Measurements from ENCODE around the gene COL16A1. TPM values are rescaled to one million over a fixed set of nuclear protein-coding genes. Genes with fewer than 3 reads are reported as not detected.

COL16A1 gene
- total and polyA plus RNA-seq, 2 of the 13 experiments (the other 11 are each of a cell fraction or from before 2014, with no cell fraction given), result 4.3 to 12.2 TPM

- peak; percentile 100 for TF ChIP-seq ZHX2 (IDR thresholded peaks at IDR 0.05; ENCODE audit: low read depth)
- TF ChIP-seq ZHX2 (CRISPR knock-in tag; IDR thresholded peaks at IDR 0.05; ENCODE audit: borderline replicate concordance), result no peak
- TF ChIP-seq MAFF (IDR thresholded peaks at IDR 0.05; ENCODE audit: low read depth, low read length), result no peak
- peak; percentile 34 for TF ChIP-seq ZNF281 (CRISPR knock-in tag; IDR thresholded peaks at IDR 0.05; ENCODE audit: borderline replicate concordance)
- peak; percentile 35; the same call in 1 of the 2 replicates for TF ChIP-seq RARA (CRISPR knock-in tag; IDR thresholded peaks at IDR 0.05)
- TF ChIP-seq ZNF326 (CRISPR knock-in tag; IDR thresholded peaks at IDR 0.05; ENCODE audit: borderline replicate concordance), result no peak
- TF ChIP-seq POGK (CRISPR knock-in tag; conservative IDR thresholded peaks at IDR 0.05), result peak; percentile 90
- TF ChIP-seq MZF1 (CRISPR knock-in tag; IDR thresholded peaks at IDR 0.05; ENCODE audit: borderline replicate concordance), result no peak
- TF ChIP-seq ZNF3 (CRISPR knock-in tag; IDR thresholded peaks at IDR 0.05), result no peak
- TF ChIP-seq ZNF296 (CRISPR knock-in tag; conservative IDR thresholded peaks at IDR 0.05), result peak; percentile 80
- peak; percentile 38; the same call in 1 of the 2 replicates for TF ChIP-seq NCOA2 (CRISPR knock-in tag; IDR thresholded peaks at IDR 0.05)
- TF ChIP-seq ZNF605 (CRISPR knock-in tag; IDR thresholded peaks at IDR 0.05), result no peak
- no peak for TF ChIP-seq ZNF136 (CRISPR knock-in tag; IDR thresholded peaks at IDR 0.05; ENCODE audit: low read depth)
- TF ChIP-seq MYNN (CRISPR knock-in tag; IDR thresholded peaks at IDR 0.05; ENCODE audit: low read depth), result no peak
- peak; percentile 88 for TF ChIP-seq KMT2B (CRISPR knock-in tag; IDR thresholded peaks at IDR 0.05)
- TF ChIP-seq TEF (CRISPR knock-in tag; IDR thresholded peaks at IDR 0.05), result no peak
- TF ChIP-seq ZNF562 (CRISPR knock-in tag; IDR thresholded peaks at IDR 0.05; ENCODE audit: borderline replicate concordance), result no peak
- TF ChIP-seq ZNF251 (CRISPR knock-in tag; IDR thresholded peaks at IDR 0.05), result no peak
- TF ChIP-seq ZFP1 (CRISPR knock-in tag; IDR thresholded peaks at IDR 0.05), result no peak
- TF ChIP-seq ADNP (CRISPR knock-in tag; IDR thresholded peaks at IDR 0.05), result no peak
Observed at GRCh38 chr1:31644560-31645273, 59.1 kb downstream of the COL16A1 start, which contains the start of gene PEF1 (continued).
